Measurements from ENCODE around the gene SESTD1.
"Not testable (repeated sequence)": the region's sequence is repeated elsewhere in the genome, so short reads cannot be mapped to it uniquely, and the experiment has no call there.

The SESTD1 gene

GRCh38 chr2:179235463-179236108, 29.0 kb downstream of the SESTD1 start:
- no peak for DNase-seq

DNA sequence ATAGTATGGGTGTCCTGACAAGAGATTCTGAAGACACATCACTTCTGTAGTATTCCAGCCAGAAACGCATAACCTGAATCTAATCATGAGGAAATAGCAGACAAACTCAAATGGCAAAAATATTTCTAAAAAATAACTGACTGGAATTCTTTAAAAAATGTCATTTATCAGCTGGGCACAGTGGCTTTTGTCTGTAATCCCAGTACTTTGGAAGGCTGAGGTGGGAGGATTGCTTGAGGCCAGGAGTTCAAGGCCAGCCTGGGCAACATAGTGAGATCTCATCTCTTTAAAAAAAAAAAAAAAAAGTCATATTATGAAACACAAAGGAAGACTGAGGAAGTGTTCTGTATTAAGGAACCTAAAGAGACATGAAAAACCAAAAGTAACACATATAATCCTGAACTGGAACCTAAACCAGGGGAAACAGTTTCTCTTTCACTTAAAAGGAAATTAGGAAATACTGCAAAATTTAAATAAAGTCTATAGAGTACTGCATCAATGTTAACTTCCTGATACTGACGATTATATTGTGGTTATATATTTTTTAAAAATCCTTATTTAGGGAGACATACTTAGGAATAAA, 29.9 kb downstream of the SESTD1 start:
- DNase-seq, result no peak

- no peak for DNase-seq
Measured at GRCh38 chr2:179233626-179234430, 30.8 kb downstream of the SESTD1 start.

DNA sequence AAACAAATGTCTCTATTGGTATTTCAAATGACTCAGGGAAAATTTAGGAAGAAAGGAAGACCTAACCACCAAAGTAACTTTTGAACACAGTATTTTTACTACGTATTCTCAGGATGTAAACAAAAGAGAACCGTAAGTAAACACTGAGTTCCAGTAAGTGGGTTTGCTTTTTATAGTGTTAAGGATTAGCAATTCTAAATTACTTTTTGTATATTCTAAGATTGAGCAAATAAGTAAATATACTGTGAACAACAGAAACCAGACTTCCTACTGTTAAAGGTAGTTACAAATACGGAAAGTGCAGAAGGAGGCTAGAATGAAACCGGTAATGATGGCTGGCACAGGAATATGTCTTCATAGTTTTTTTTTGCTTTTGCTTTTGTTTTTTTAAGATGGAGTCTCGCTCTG, 31.5 kb downstream of the SESTD1 start:
- no peak for DNase-seq

- no peak for DNase-seq
Measured at GRCh38 chr2:179226961-179227259, 37.7 kb downstream of the SESTD1 start.

- no peak for DNase-seq
Measured at GRCh38 chr2:179226203-179226960, 38.2 kb downstream of the SESTD1 start.

GRCh38 chr2:179224361-179224760, 40.3 kb downstream of the SESTD1 start:
- no peak for DNase-seq

DNA sequence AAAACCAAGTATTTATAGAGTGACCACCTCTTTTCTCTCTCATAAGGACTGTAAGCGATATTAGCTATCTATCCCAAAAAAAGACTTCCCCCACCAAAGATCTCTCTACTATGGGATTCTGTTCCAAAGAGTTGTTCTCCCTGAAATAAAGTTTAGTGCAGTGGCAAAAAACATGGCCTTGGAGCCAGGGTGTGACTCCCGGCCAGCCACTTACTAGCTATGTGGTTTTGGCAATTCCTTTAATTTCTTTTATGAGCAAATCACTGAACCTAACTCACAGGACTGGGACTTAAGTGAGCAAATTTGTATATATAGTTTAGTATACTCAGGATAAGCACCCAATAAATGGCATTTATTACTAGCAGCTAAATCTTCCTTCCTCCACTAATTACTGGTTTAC, 42.6 kb downstream of the SESTD1 start:
- DNase-seq, result no peak

DNA sequence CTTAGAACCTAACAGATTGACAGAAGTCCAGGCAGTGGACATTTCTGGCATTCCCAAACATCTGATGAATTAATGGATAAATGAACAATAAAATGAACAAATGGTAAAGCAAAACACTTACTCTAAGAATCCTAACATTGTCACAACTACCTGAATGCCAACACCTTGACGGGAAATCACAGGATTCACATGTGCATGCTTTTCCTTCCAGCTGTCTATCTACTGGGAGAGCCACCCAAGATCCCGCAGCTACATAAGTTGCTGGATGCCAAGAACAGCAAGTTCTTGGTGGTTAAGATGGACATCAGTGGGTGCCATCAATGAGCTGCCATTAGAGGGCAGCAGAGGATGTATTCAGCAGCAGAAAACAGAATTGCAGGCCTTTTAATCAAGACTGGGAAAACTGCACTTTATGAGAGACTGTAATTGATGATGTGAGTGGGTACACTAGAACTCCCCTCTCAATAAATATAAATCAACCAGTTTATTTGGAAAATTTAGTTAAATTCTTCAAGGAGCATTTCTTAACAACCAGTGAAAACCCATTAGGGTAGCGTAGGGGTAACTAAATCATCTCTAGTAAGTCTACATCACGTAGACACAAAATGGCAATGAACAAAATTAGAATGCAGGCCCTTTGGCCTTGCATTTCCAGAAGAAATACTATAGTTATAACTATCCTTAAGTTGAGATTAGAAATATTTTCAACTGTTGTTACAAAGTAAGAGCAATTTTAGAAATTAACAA, 45.6 kb downstream of the SESTD1 start:
- DNase-seq, result peak; percentile 29

- not testable (repeated sequence) for DNase-seq
Measured at GRCh38 chr2:179214671-179215070, 50.0 kb downstream of the SESTD1 start.

- no peak for DNase-seq
Measured at GRCh38 chr2:179211355-179211754, 53.3 kb downstream of the SESTD1 start.

DNA sequence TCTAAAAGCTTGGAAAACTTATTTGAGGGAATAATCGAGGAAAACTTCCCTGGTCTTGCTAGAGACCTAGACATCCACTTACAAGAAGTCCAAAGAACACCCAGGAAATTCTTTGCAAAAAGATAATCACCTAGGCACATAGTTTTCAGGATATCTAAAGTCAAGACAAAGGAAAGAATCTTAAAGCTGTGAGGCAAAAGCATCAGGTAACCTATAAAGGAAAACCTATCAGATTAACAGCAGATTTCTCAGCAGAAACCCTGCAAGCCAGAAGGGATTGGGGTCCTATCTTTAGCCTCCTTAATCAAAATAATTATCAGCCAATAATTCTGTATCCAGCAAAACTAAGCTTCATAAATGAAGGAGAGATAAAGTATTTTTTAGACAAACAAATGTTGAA, 56.4 kb downstream of the SESTD1 start:
- not testable (repeated sequence) for DNase-seq

DNA sequence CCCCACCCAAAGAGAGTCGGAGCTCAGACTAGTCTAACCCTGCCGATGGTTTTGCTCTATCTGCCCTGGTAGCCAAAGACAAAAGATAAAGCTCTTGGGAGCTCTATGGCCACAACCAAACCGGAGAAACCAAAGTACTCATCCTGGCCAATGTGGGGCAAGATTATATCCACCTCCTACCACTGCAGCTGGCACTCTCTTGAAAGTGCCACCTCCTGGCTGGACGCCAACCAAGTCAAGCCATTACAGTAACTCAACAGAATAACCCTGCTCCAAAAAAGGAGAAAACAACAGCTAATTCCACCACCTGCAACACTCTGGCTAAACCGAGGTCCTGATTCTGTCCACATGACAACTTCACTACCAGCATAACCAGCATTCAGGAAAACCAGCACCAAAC, 57.6 kb downstream of the SESTD1 start:
- no peak for DNase-seq

GRCh38 chr2:179201869-179202268, 62.8 kb downstream of the SESTD1 start:
- no peak for DNase-seq

DNA sequence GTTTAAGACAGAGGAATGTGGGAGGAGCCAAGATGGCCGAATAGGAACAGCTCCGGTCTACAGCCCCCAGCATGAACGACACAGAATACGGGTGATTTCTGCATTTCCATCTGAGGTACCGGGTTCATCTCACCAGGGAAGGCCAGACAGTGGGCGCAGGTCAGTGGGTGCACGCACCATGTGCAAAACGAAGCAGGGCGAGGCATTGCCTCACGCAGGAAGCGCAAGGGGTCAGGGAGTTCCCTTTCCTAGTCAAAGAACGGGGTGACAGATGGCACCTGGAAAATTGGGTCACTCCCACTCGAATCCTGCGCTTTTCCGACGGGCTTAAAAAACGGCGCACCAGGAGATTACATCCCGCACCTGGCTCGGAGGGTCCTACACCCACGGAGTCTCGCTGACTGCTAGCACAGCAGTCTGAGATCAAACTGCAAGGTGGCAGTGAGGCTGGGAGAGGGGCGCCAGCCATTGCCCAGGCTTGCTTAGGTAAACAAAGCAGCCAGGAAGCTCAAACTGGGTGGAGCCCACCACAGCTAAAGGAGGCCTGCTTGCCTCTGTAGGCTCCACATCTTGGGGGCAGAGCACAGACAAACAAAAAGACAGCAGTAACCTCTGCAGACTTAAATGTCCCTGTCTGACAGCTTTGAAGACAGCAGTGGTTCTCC, 68.6 kb downstream of the SESTD1 start:
- DNase-seq, result not testable (repeated sequence)

DNA sequence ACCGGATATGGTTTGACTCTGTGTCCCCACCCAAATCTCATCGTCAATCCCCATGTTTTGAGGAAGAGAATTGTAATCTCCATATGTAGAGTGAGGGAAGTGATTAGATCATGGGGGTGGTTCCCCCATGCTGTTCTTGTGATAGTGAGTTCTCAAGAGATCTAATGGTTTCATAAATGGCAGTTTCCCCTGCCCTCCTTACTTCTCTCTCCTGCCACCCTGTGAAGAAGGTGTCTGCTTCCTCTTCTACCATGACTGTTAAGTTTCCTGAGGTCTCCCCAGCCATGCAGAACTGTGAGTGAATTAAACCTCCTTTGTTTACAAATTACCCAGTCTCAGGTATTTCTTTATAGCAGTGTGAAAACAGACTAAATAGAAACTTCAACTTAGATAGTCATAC, 69.5 kb downstream of the SESTD1 start:
- no peak for DNase-seq

DNA sequence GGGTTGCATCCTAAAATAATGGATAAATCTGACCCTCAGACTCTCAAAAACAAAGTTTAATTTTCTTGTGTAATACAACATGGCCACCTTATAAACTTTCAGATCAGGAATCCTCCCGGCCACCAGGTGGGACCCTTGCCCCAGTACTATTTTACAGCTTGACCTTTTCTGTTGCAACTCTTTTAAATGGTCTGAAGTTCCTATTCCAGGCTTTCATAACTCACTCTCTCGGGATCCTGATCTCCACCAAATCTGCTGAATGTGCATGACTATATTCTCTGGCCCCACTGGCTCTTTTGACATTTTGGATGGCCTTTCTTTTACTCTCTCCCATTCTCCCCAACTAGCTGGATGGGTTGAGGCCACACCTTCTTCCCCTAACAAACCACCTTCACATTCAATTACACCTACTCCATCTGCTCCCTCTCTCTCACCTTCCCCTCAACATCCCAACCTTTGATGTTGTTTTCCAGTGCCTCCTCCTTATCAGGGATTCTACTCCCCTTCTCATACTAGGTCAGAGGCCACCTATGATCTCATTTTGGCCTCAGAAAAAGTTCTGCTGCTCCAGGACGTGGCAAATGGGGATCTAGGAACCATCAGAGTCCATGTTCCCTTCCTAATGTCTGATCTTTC, 70.8 kb downstream of the SESTD1 start:
- no peak for DNase-seq

DNA sequence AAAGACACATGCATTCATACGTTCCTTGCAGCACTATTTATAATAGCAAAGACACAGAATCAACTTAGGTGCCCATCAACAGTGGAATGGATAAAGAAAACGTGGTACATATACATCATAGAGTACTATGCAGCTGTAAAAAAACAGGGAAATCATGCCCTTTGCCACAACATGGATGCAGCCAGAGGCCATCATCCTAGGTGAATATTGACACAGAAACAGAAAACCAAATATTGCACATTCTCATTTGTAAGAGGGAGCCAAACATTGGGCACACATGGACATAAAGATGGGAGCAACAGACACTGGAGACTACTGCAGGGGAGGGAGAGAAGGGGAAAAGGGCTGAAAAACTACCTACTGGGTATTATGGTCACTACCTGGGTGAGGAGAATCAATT, 73.5 kb downstream of the SESTD1 start:
- no peak for DNase-seq

DNA sequence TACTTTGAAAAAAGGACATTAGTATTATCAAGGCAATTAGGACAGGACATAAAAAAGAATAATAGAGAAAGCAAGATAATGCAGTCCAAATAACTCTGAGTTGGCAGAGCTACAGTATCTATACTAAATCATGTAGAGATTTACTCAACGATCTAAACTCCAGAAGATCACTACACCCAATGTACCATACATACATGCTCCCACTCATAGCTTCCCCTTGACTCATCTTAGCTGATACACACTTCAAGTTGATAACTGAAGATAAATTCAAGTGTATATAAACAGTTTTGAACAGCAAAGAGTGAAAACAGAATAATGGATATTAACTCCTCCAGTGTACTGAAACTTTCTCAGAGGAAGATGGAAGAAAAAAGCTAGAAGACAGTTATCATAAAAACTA, 78.5 kb downstream of the SESTD1 start:
- no peak for DNase-seq

- no peak for DNase-seq
Measured at GRCh38 chr2:179184610-179185009, 80.0 kb downstream of the SESTD1 start.

DNA sequence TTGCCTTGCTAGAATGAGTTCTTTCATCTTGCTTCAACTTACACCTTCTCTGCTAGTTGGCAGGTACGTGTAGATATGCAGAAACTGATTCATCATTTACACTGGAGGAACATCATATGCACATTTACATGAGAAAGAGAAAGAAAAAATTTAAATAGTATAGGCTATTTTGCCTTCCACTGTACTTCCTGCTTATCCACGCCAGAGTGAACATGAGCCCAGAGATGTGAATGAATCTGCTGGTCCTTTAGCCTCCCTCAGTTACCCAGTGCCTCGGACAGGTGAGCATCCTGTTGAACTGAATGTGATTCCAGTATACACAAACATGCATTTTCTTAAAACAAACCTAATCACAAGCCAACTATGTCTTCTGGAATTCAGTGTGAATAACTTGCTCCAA, 83.6 kb downstream of the SESTD1 start:
- DNase-seq, result no peak

DNA sequence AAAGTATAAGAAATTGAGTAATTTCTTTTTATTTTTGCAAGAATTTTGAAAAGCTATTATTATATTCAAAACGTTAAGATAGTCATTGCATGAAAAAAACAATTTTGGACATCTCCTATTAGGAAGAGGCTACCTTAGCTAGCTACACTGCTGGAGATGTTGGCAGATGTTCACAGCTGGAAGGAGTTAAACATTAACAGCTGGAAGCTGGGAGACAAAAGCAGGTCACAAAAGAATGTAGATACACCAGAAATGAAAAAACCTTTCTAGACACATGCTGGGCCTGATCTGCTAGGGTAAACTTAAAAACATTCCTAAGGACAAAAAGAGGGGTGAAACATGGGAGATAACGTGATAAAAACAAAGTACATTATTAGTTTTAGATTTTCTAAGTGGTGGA, 84.4 kb downstream of the SESTD1 start:
- DNase-seq, result no peak
